Activated CD4-positive, alpha-beta T cell treated with anti-CD3 and anti-CD28 coated beads, Interleukin-2, amount 50 U/mL, for 1 hour (primary cell): ENCODE measurements around the gene MARCOL.
"Not testable (repeated sequence)": the region's sequence is repeated elsewhere in the genome, so short reads cannot be mapped to it uniquely, and the experiment has no call there.

ENCODE experiments used
- DNase-seq: peaks from one replicate; pipeline ENCODE4 v3.0.0-alpha.2; 2020

The MARCOL gene

GRCh38 chr5:148268566-148268965 is 30.2 kb downstream of the MARCOL start, which contains the start of gene SPINK13:
SPINK13 (plus strand) TSS chr5:148268794; CDS start chr5:148270073, 1,279 bp downstream.
- no peak for DNase-seq

DNA sequence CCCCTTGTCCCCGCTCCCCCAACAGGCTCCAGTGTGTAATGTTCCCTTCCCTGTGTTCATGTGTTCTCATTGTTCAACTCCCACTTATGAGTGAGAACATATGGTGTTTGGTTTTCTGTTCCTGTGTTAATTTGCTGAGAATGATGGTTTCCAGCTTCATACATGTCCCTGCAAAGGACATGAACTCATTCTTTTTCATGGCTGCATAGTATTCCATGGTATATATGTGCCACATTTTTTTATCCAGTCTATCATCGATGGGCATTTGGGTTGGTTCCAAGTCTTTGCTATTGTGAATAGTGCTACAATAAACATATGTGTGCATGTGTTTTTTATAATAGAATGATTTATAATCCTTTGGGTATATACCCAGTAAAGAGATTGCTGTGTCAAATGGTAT is 36.8 kb downstream of the MARCOL start:
- DNase-seq: not testable (repeated sequence)

DNA sequence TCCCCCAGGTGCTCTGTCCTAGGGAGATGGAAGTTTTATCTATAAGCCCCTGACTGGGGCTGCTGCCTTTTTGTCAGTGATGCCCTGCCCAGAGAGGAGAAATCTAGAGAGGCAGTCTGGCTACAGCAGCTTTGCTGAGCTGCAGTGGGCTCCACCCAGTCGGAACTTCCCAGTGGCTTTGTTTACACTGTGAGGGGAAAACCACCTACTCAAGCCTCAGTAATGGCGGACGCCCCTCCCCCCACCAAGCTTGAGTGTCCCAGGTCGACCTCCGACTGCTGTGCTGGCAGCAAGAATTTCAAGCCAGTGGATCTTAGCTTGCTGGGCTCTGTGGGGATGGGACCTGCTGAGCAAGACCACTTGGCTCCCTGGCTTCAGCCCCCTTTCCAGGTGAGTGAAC is 42.6 kb downstream of the MARCOL start:
- not testable (repeated sequence) for DNase-seq

DNA sequence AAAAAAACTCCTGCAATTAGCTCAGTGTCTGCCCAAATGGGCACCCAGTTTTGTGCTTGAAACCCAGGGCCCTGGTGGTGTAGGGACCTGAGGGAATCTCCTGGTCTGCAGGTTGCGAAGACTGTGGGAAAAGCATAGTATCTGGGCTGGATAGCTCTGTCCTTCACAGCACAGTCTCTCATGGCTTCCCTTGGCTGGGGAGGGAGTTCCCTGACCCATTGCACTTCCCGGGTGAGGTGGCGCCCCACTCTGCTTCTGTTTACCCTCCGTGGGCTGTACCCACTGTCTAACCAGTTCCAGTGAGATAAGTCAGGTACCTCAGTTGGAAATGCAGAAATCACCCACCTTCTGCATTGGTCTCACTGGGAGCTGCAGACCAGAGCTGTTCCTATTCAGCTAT is 43.0 kb downstream of the MARCOL start:
- DNase-seq: not testable (repeated sequence)

- no peak for DNase-seq
Measured at GRCh38 chr5:148290271-148291195, 52.2 kb downstream of the MARCOL start.
